ENCODE data around the gene FADS1.

FADS1 gene

DNA sequence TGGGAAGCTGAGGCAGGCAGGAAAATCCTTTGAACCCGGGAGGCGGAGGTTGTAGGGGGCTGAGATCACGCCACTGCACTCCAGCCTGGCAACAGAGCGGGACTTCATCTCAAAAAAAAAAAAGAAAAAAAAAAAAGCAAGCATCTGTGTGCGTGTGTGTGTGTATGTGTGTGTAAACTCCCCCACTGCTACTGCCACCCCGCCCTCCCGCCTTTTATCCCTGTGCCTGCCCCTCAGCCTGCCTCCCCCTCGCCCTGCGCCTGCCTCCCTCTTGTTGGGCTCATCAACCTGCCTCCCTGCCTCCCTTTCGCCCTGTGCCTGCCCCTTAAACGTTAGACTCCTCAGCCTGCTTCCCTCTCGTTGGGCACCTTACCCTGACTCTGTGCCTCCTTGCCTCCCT is 42.4 kb downstream of the FADS1 start:
- no peak for DNase-seq

DNA sequence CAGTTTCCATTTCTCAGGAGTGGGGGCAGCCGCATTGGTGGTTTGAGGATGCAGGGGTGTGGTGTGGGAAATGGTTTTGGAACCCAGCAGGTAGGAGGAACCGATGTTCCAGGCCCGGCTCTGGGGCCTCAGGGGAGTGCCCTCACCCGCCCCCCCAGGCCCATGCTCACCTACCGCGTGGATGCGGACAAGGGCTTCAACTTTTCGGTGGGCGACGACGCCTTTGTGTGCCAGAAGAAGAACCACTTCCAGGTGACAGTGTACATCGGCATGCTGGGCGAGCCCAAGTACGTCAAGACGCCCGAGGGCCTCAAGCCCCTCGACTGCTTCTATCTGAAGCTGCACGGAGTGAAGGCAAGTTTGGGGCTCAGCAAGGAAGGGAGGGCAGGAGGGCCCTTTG is 43.0 kb downstream of the FADS1 start:
- DNase-seq = no peak

DNA sequence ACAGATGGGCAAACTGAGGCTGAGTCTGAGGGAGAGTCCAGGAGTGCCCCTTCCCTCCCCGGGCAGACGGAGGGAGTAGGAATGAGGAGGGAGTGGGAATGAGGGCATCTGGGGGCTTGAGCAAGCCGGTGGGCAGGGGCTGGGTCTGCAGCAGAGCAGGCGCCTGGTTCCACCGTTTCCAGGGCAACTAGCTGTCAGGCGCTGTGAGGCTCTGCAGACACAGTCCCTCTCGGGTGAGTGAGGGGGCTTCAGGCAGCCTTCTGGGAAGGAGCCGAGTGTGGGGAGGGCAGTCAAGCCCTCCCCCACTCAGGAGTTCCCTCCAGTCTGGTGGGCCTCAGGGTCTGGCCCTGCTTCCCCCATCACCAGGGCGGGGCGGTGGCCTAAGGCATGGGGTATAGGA is 43.4 kb downstream of the FADS1 start:
- no peak for DNase-seq

DNA sequence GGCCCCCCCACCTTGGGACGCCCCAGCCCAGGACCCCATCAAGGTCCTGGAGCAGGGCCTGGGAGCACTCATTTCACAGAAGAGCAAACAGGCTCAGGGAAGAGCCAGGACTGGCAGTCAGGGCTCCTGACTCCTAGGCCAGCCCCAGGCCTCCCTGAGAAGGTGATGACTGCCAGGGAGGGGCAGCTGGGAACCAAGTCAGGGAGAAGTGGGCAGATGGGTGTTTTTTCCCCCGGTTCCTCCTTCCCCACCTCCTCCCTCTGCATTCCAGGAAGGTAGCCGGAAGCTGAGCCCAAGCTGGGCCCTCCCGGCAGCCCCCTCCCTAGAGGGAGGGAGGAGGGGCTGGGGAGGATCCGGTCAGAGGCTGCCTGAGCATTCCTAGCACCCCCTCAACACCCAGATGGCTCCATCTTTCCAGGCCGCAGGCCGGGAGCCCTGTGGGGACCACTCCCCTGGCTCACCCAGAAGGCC is 44.8 kb downstream of the FADS1 start:
- DNase-seq = no peak

DNA sequence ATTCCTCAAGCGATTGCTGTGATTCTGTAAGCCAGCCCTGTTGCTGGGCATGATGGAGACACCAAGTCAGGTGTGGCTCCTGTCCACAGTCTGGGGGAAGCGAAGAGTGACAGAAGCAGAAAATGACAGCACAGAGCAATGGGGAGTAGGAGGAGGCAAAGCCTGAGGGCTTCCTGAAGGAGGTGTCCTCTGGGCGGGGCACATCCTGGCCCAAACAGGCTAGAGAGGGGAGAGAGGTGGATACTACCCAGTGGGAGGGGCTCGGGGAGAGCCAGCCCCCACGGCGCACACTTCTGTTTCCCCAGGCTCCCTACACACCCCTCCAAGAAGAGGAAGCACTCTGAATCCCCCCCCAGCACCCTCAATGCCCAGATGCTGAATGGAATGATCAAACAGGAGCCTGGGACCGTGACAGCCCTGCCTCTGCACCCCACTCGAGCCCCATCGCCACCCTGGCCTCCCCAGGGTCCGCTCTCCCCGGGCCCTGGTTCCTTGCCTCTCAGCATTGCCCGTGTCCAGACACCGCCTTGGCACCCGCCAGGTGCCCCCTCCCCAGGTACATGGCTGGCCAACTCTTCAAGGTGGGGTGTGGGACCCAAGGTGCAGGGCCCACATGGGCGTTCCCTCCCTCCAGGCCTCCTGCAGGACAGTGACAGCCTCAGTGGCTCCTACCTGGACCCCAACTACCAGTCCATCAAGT is 45.5 kb downstream of the FADS1 start:
- no peak for DNase-seq

DNA sequence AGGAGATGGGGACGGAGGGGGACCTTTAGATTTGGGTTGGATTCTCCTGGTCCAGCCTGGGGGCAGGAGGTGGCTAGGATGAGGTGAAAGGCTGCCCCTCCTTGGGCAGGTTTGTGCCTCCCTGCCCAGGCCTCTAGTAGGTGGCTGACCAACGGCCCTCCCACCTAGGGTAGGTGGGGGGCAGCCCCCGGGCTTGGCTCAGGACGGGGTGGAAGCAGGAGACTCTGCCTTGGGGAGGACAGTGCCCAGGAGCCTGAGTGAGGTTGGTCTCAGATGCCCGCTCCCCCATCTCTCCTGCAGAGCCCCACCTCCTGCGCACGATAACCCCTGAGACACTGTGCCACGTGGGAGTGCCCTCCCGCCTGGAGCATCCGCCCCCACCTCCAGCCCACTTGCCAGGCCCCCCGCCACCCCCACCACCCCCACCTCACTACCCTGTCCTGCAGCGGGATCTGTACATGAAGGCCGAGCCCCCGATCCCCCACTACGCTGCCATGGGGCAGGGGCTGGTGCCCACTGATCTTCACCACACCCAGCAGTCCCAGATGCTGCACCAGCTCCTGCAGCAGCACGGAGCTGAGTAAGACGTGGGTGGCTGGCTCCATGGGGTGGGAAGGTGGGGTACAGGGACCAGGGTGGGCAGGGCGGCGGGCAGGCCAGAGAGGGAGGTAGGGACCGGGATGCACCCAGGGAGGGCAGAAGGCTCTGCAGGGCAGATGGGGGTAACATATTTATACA is 46.7 kb downstream of the FADS1 start:
- no peak for DNase-seq

DNA sequence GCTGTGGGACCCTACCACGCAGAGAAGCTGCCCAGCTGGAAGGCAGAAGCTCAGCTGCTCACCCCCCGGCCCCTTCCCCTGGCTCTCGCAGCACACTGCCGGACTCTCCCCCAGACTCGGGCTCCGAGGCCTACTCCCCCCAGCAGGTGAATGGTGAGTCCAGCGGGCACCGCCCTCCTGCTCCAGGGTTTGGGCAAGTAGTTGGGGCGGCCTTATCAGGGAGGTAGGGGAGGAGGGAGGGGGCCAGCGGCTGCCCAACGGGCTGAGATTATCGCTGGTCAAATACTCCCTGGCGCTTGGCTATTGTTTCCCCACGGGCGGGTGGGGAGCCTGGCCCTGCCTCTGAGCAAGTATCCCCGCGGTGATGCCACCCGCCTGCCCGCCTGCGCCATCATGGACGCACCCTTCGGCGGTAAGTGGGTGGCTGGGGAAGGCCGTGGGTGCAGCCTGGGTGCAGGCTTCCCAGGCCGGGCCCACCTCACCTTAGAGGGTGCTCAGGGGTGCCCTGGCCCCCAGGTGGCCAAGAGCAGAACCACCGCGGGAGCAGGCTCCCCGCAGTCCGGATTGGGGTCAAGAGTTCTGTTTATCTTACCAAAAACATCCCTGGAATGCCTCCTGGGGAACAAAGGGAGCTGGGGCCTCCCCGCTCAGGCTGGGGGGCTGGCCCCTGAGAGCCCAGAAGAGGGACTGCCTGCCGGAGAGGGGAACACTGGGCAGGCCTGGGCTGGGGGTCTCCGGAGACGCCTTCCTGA is 47.5 kb downstream of the FADS1 start:
- no peak for DNase-seq

DNA sequence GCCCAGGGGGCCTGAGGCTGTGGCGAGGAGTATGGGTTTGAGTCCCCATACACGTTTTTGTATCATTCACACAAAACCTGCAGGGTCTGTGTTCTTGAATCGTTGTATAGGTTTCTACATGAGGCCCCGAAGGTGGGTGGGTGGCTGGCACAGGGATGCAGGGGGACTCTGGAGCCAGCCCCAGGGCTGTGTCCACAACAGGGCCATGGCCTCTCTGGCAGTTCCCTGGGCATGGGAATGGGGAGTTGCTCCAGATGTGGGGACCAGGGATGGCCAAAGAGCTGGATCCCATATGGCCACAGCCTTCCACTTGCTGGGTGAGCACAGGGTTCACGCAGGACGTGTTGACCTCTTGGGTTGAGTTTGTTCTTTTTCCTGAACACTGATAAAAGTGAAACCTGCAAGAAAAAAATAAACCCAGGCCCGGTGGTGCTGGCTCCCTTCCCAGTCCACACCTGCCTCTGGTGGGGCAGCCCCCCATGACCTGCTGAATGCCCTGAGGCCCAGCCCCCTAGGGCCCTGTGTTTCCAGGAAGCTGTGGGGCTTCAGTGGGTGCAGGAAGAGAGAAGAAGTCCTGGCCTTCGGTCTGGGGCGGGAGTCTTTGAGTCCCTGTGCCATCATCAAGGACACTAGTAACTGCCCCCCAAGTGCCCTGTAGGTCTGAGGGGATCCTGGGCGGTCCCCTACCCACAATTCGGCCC is 48.3 kb downstream of the FADS1 start:
- DNase-seq = no peak

DNA sequence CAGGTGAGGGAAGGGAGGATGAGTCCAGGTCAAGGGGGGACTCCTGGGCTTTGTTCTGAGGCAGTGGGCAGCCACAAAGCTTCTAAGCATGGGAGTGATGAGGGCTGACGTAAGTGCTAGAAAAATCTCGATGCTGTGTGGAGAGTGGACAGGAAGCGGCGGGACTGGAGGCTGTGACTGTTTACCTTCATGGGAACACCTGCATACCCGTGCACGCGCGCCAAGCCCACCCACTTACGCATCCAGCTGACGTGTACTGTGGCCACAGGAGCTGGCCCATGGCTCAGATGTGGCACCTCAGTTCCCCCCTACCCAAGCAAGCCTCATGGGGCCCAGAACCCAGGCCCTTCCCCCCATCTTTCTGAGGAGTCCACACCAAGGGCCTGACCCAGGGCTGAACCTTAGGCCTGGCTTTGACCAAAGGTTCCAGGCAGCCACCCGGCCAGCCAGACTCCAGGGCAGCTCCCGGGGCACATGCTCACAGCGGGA is 50.4 kb downstream of the FADS1 start:
- DNase-seq = no peak

DNA sequence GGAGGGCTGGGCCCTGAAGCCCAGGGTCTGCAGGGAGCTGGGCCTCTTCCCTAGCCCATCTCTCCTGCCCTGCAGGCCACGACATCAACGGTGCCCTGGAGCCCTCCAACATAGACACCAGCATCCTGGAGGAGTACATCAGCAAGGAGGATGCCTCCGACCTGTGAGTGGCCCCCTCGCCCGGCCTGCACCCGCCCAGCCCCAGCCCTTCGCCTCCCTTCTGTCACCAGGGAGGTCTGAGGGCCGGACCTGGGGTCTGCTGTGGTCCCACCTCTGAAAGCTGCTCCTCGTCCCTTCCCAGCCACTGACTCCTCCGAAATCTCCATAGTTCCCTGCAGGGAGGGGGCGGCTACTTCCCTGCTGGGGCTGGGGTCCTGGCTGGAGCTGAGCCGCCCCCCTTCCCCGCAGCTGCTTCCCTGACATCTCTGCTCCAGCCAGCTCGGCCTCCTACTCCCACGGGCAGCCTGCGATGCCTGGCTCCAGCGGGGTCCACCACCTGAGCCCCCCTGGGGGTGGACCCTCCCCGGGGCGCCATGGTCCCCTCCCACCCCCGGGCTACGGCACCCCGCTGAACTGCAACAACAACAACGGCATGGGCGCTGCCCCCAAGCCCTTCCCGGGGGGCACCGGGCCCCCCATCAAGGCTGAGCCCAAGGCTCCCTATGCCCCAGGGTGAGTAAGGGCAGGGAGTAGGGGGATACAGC is 51.1 kb downstream of the FADS1 start:
- DNase-seq = no peak

DNA sequence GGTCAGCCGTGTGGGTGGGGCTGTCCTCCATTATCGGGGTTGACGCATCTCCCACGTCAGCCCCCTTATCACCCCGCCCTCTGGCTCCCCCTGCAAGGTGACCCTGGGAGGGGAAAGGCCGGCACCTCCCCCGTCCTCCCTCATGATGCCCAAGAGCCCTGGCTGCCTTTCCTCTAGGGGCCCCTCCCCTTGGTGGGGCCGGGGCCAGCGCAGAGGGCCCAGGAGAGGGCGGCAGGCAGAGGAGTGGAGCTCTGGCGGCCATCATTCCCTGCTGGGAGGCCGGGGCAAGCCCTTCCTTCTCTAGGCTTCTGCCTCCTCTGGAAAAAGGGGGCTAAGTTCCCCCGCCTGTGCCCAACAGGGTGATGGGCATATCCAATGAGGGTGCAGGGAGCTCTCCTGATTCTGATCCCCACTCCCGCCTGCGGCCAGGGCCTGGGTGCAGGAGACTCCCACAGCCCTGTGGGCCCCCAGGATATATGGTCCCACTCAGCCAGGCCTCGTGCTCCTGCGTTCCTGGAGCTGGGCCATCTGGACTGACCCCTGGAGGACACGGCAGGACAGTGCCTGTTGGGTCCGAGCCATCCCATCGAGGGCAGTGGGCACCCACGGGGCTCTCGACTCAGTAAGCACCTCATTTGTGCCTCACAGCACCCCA is 52.1 kb downstream of the FADS1 start:
- DNase-seq = no peak

DNA sequence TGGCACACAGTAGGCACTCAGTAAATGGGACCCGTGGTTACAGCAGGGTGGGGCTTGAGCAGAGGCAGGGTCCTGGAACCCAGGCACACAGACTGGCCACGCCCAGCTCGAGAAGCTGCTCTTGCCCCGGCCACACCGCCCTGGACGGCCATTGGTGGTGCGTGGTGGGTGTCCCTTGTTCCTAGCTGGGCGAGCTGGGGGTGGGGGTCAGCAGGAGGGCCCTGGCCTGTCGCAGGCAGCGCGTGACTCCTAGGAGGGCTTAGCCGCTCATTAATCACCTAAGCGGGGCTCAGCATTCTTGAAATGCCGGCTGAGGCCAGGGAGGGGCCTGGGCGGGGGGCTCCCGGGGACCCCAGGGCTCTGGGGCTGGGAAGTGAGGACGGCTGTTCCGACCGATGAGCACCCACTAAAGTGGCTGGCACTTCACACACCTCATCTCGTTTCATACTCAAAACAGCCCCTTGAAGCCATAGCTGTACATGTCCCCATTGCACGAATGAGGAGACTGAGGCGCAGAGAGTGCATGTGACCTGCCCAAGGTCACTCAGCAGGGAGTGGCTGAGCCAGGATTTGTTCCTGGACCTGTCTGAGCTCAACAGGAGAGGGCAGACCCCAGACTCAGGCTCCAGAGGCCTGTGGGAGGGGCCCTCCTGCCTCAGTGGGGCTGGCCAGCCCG is 52.7 kb downstream of the FADS1 start:
- DNase-seq = no peak

DNA sequence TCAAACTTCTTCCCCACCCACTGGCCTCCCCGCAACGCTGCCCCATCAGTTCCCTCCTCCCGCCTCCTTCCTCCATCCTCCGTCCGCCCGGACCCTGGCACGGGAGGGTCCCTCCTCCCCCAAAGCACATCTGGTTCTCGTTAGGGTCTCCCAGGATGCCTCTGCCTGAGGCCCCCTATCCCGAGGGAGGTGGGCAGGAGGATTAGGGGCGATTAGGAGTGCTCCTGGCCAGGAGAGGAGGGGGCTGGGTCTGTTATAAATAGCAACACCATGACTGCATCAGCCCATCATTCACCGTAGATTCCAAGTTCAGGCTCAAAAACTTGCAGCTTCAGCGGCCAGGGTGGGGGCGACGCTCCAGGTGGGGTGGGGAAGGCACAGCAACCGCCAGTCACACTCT is 54.0 kb downstream of the FADS1 start:
- DNase-seq = no peak

DNA sequence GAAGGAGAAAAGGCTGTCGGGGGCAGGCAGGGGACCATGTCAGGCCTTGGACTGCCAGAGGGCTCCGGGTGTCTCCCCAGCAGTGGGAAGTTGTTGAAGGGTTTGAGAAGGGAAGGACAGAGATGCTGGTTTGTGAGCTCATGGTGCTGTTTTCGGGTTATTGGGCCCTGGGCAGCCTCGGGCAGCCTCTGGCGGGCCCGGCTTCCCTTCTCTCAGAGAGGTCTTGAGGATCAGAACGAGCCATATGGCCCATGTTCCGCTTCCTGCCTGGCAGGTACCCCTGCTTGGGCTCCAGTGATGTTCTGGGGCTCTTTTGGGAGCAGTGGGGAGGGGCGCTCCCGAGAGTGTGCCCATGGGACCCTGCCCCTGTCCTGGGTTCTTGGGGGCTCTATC is 54.6 kb downstream of the FADS1 start:
- no peak for DNase-seq

DNA sequence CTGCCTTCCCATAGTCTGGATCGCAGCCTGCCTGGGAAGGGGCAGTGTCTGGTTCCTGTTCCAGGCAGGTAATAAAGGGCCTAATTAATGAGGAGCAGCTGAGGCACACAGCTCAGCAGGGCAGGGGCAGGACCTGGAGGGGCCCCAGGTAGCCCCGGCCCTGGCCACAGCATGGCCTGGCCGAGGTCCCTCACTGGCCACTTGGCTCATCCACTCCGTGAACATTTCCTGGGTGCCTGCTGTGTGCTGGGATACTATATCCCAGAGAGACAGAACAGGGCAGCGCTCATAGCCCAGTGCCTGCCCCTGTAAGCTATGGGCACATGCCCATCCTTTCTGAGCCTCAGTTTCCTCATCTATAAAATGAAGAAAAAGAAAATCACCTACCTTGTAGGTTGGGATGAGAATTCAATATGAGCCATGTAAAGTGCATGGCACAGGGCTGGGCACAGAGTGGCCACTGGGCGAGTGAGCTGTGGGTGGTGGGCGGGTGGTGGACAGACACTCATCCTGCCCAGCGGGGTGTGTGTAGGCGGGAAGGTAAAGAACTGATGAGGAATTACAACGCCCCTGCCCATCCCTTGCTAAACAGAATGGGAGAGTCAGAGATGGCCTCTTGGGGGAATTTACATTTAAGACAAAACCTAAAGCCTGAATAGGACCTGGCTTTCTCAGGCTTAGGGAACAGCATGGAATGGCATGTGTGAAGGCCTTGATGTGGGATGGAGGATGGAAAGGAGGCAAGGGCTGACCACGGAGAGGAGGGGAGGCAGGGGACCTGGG is 55.2 kb downstream of the FADS1 start:
- DNase-seq = no peak

DNA sequence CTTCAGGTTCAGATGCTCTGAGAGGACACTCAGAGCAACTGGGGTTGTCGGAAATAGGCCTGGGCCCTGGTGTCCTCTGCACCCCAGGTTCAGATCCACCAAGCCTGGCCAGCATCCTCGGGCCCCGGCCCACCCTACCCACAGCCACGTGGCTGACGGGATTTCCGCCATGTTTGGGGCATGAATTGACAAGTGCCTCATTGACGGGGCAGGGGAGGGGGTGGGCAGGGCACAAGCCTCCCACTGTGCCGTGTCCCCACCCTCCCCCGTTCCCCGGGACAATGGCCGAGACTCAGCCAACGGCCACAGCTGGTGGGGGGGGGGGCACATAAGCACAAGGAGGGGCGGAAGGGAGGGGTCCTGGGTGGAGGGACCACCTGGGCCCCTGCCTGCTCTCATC is 55.9 kb downstream of the FADS1 start:
- no peak for DNase-seq

DNA sequence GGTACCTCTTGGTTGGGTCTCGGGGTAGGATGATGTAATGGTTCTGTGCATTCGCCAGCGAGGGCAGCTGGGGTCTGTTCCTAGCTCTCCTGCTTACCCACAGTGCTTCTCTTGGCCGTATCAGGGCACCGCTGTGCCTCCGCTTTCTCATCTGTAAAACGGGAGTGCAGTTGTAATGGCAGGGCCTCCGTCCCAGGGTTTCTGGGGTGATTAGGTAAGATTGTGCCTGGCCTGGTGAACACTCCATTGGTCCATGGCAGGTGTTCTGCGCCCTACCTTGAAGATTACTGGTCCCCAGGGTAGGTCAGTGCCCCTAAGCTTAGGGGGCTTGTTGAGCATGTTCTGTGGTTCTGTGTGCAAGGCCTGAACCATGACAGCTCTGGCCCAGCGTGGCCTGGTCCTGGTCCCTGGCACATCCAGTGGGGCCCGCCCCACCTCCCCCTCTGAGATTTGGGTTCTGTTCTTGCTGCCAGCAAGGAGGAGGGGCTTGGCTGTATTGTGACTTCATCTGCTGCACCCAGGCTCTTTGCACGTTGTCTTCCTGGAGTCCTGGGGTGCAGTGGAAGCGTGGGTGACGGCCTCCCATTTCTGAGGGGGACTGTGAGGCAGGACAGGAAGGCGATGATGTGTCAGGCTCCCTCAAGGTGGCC is 59.5 kb downstream of the FADS1 start:
- DNase-seq = no peak

DNA sequence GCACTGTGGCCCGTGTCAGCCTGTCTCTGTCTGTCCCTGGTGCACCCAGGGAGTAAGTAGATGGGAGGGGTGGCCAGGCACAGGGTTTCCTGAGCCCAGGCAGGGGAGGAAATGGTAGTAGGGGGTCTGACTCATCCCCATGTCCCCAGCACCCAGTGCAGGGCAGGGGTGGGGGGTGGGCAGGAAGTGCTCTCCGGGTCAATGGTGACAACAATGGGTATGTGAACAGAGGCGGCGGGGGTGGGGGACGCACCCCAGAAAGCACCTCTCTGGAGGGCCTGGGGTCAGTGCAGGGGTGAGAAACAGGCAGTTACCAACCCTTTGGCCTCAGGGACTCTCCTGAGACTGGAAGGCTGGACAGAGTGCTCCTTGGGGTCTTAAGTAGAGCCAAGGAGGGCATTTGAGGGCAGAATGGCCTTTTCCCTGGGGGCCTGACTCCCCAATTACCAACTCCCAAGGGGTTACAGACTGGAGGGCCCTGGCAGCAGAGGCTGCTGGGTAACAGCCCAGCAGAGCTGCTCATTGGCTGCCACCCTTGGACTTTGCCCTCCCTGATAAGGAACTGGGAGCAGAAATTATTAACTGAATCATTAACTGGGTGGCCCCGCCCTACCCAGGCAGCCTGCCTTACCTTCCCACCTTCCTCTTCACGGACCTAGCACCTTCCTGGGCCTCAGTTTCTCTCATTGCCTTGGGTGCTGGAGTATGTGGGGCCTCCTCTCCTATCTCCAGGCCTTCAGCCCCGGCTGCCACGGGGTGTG is 60.2 kb downstream of the FADS1 start:
- no peak for DNase-seq

DNA sequence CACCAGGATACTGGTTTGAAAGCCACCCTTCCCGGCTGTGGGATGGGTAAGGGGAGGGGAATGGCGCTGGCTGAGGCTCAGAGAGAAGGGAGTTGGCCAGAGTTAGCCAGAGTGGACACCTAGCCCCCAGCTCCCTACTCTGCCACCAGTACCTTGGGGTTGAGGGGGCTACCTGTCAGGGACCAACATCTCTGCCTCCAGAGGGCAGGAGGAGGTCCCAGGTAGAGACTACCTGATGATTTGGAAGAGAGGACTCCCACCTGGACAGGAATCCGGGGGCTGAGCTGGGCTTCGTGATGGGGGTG is 60.7 kb downstream of the FADS1 start:
- no peak for DNase-seq

Data from NCI-H1092 (cell line).